Measurements from ENCODE around the gene ZNF609. TPM values are rescaled to one million over a fixed set of nuclear protein-coding genes. Genes with fewer than 3 reads are reported as not detected.

ZNF609 gene
- total RNA-seq, 4 donors from 2014 or later: 25.2 to 45.5 (median 32.6) TPM

GRCh38 chr15:64521201-64521600 is 60.8 kb downstream of the ZNF609 start:
- DNase-seq: peak in 1 of 2 donors; percentile 21
- TF ChIP-seq POLR2A (IDR thresholded peaks at IDR 0.05): no peak
- no peaks in the 10 kb centered on the region for H3K9me3 ChIP-seq
- H3K27me3 ChIP-seq: no peaks in the 10 kb centered on the region
- H3K36me3 ChIP-seq: no peaks in the 10 kb centered on the region
- H3K4me1 ChIP-seq: peaks cover 9 to 27% of the 10 kb centered on the region in 2 donors
- 59 to 63% methylated on average over 1 of the region's 1 CpG for WGBS, 2 donors
- H3K27ac ChIP-seq: peak overlapping the region in 2 of 3 donors; percentile 4 to 13
- intact Hi-C loops (cut with DNase I): no loop called here
- H3K4me3 ChIP-seq (replicated peaks in 1 of 3): no peak overlapping the region

GRCh38 chr15:64521726-64522164 is 61.4 kb downstream of the ZNF609 start:
- H3K4me1 ChIP-seq: peaks cover 9 to 24% of the 10 kb centered on the region in 2 donors
- TF ChIP-seq POLR2A (IDR thresholded peaks at IDR 0.05) (no peak), CTCF (IDR thresholded peaks at IDR 0.05) (no peak)
- no peaks in the 10 kb centered on the region for H3K36me3 ChIP-seq
- DNase-seq: no peak
- H3K27ac ChIP-seq: peak overlapping the region in 2 of 3 donors; percentile 4 to 13
- H3K27me3 ChIP-seq: no peaks in the 10 kb centered on the region
- H3K4me3 ChIP-seq (replicated peaks in 1 of 3): no peak overlapping the region
- 16 to 19% methylated on average over 3 of the region's 3 CpGs for WGBS, 2 donors
- intact Hi-C loops (cut with DNase I): no loop called here
- no peaks in the 10 kb centered on the region for H3K9me3 ChIP-seq

- no peaks in the 10 kb centered on the region for H3K36me3 ChIP-seq
- peak overlapping the region in 2 of 3 donors; percentile 4 to 13 for H3K27ac ChIP-seq
- H3K4me3 ChIP-seq (replicated peaks in 1 of 3): no peak overlapping the region
- 76 to 77% methylated on average over 1 of the region's 1 CpG for WGBS, 2 donors
- H3K27me3 ChIP-seq: no peaks in the 10 kb centered on the region
- TF ChIP-seq CTCF (IDR thresholded peaks at IDR 0.05) (no peak), POLR2A (IDR thresholded peaks at IDR 0.05) (no peak)
- DNase-seq: no peak
- intact Hi-C loops (cut with DNase I): no loop called here
- no peaks in the 10 kb centered on the region for H3K9me3 ChIP-seq
- peaks cover 9 to 25% of the 10 kb centered on the region in 2 donors for H3K4me1 ChIP-seq
Measured at GRCh38 chr15:64522226-64522823, 61.9 kb downstream of the ZNF609 start.

- TF ChIP-seq POLR2A (IDR thresholded peaks at IDR 0.05) (no peak), CTCF (IDR thresholded peaks at IDR 0.05) (no peak)
- H3K36me3 ChIP-seq: no peaks in the 10 kb centered on the region
- 96 to 98% methylated on average over 5 of the region's 5 CpGs for WGBS, 2 donors
- H3K27me3 ChIP-seq: no peaks in the 10 kb centered on the region
- H3K4me1 ChIP-seq: peaks cover 9 to 29% of the 10 kb centered on the region in 2 donors
- H3K9me3 ChIP-seq: no peaks in the 10 kb centered on the region
- DNase-seq: no peak
- no peak overlapping the region for H3K27ac ChIP-seq
- no peak overlapping the region for H3K4me3 ChIP-seq (replicated peaks in 1 of 3)
- intact Hi-C loops (cut with DNase I): no loop called here
Measured at GRCh38 chr15:64523240-64523639, 62.9 kb downstream of the ZNF609 start.

GRCh38 chr15:64524778-64525177 is 64.4 kb downstream of the ZNF609 start:
- Histone ChIP-seq H3K36me3 (no peaks in the 10 kb centered on the region), H3K4me1 (peaks cover 9 to 29% of the 10 kb centered on the region in 2 donors), H3K27ac (no peak overlapping the region), H3K4me3 (replicated peaks in 1 of 3) (no peak overlapping the region), H3K9me3 (no peaks in the 10 kb centered on the region), H3K27me3 (no peaks in the 10 kb centered on the region)
- no peak for TF ChIP-seq CTCF (IDR thresholded peaks at IDR 0.05)
- no peak for TF ChIP-seq POLR2A (IDR thresholded peaks at IDR 0.05)
- intact Hi-C loops (cut with DNase I): no loop called here
- 97 to 98% methylated on average over 1 of the region's 1 CpG for WGBS, 2 donors
- DNase-seq: no peak
